GM23248 (cell line): ENCODE data around the gene PTX4.

ENCODE experiments used
- EZH2 ChIP-seq: fragments of 200-600 bp; sonication (generic); IDR thresholded peaks from 2 replicates; pipeline ENCODE4 v1.6.1; 2018; ENCODE audit warnings: antibody characterized with exemption, mild to moderate bottlenecking; ENCODE audit not compliant: insufficient read depth, poor library complexity, severe bottlenecking
- EZH2phosphoT487 ChIP-seq: fragments of 200-600 bp; sonication (generic); IDR thresholded peaks from 2 replicates; pipeline ENCODE4 v1.6.1; 2018; ENCODE audit warnings: antibody characterized with exemption, moderate library complexity, mild to moderate bottlenecking, low read depth; ENCODE audit not compliant: insufficient read depth

GRCh38 chr16:1514507-1514906, 25.8 kb upstream of the PTX4 start:
- TF ChIP-seq EZH2 (no peak), EZH2phosphoT487 (no peak)
